Activated T-helper 1 cell treated with Interleukin-2 at 50 U/mL for 16 hours (primary cell): Measurements from ENCODE around the gene CCL4L2.
"Not testable (repeated sequence)": the region's sequence is repeated elsewhere in the genome, so short reads cannot be mapped to it uniquely, and the experiment has no call there.

Experiments
- DNase-seq: peaks from one replicate; pipeline ENCODE4 v3.0.0-alpha.2; 2020; ENCODE audit warnings: low read depth

The CCL4L2 gene

DNA sequence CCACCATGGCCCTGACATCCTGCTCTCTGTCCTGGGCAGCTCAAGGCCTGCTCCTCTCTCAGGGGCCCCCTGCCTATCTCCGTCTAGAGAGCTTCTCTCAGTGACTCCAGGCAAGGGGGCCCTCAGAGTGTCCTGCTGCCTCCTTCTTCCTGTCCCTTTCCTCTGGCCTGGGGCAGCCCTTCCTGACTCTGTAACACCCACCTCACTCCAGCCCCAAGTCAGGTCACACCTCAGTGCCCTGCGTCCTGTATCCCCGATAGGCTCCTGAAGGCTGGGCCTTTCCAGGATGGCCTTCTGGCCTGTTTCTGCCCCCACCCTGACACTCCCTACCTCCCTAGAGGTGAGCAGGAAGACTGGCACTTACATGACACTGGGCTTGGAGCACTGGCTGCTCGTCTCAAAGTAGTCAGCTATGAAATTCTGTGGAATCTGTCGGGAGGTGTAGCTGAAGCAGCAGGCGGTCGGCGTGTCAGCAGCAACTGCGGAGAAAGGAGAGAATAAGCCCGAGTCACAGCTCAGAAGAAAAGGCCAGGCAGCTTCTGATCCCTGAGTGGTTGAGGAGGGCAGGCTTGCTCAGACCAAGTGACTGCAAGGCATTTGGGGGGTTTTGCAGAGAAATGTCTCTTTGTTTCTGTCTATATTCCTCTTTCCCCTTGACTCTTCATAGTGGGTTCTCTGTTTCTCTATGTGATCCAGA lies 15.3 kb upstream of the CCL4L2 start:
- DNase-seq: no peak

DNA sequence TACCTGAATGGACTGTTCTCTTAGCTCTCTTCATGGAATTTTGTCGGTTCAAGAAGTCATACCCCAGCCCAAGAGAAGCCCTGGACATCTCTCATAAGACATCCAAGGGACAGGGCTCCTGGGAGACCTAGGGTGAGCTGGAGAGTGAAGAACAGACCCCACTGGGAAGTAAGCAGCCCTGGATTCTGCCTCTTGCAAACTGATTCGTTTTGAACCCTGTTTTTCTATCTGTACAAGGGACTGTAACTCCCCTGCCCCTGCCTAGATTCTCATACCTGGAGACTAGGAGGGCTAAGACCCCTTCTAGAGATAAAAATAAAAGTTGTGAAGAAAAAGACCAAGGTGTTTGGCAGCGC lies 14.8 kb upstream of the CCL4L2 start:
- no peak for DNase-seq

DNA sequence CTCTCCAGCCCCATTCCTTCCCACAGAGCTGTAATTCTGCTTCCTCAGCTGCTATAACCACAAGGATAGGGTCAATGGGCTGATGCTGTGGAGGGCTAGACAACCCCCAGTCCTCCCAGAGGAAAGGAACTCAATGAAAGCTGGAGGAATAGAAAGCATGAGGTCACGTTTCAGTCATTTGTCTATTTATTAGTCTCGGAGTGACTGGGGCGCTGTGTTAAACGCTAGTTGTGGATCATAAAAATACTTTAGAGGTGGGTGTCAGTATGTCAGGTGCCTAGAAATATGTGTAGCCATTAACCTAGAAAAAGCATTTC lies 13.5 kb upstream of the CCL4L2 start:
- DNase-seq: no peak

DNA sequence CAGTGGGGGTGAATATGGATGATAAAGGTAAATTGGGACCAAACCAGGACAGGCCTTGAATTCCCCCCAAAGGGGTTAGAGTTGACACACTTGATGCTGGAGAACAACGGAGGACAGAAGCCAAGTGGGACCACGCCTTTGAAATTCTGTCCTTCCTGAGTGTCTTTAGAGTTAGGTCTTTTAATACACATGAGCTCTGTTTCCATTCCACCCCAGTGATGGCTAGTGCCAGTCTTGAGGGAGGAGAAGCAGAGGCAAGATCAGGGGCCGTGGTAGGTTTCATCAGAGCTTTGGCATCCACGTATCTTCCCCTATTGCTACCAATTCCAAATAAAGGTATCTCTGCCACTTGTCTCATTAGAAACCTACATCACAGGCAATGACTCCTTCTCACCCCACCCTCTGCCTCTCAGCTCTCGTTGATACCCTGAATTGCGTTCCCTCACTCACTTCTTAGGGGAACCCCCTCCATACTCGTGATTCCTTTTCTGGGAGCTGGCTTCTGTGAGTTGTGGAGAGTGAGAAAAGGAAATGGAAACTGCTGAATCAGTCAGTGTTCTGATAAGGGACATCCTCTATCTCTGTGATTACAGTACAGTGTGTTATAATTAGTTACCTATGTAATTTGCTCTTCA lies 11.9 kb upstream of the CCL4L2 start:
- no peak for DNase-seq

DNA sequence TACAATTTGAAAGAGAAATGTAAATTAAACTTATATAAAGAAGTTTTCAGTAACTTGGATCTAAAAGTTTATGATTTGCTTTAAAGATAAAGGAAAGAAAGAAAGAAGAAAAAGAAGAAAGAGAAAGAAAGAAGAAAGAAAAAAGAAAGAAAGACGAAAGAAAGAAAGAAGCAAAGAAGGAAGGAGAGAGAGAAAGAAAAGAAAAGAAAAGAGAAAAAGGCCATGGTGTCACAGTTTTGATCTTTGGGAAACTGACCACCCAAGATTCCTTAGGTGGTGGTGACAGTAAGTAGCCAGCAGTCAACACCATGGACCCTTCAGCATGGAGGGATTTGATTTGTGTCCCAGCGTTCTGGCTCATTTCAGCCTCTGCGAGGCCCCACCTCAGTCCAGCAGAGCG lies 9.8 kb upstream of the CCL4L2 start:
- not testable (repeated sequence) for DNase-seq

DNA sequence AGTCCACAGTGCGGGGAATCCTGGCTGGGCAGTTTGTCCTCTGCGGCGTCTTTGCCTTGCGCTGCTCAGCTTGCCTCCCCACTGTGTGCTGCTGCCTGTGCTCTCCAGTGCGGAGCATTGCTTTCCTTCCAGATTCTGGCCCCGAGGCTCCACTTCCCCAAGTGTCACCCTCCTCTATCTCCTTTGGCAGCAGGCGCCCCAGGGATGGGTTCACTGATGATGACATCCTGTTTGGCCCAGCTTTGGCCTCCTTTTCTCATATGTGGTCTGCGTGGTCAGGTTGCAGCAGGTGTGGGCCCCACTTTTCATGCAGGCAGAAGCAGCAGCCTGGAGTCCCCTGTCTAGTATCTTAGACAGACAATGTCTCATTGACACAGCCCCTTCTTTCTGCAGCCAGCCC lies 9.4 kb upstream of the CCL4L2 start:
- DNase-seq: not testable (repeated sequence)

DNA sequence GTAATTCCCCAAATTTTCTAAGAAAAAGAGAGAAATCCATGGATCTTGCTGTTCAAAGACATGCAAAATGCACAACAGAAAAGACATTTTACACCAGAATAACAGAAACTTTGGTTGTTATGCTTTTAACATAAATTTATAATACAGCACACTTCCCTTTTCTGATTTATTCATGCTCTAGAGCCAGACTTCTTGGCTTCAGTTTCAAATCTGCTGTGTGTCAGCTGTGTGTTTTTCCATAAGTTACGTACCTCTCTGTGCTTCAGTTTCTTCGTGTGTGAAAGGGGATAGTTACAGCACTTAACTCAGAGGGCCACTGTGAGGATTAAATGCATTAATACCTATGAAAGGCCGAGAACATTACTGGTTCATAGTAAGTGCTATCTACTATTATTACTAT lies 7.5 kb upstream of the CCL4L2 start:
- no peak for DNase-seq

DNA sequence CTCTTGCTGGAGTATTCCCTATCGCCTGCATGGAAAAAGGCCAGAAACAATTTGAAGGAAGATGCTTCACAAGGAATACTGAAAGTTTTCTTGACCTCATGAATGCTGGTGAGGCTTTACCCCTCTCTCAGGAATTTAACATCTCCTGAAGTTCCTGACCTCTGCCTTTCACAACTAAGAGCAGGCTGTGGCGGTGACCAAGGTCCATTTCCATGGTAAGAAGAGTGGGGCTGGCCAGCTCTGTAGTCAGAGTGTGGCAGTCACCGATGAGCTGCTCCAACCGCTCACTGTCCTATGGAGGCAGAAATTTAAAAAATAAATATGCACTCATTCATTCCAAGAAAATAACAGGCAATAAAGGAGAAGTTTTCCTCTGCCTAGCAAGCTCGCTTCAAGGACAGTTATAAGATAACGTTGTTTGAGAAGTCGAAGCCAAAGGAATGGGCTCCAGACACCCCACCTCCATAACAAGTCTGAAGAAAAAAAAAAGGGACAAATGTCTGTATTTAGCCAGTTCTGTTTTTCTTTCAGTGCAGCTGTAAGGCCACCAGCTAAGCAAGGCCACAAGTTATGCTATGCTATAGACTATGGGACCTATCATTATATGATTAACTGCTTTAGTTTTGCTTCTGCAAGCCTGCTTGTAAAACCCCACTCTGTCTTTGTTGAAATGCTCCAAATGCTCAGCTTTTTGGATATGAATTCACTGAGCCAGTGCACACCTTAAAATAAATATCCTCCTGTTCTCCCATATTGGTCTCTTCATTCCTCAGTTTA lies 6.0 kb upstream of the CCL4L2 start:
- no peak for DNase-seq

DNA sequence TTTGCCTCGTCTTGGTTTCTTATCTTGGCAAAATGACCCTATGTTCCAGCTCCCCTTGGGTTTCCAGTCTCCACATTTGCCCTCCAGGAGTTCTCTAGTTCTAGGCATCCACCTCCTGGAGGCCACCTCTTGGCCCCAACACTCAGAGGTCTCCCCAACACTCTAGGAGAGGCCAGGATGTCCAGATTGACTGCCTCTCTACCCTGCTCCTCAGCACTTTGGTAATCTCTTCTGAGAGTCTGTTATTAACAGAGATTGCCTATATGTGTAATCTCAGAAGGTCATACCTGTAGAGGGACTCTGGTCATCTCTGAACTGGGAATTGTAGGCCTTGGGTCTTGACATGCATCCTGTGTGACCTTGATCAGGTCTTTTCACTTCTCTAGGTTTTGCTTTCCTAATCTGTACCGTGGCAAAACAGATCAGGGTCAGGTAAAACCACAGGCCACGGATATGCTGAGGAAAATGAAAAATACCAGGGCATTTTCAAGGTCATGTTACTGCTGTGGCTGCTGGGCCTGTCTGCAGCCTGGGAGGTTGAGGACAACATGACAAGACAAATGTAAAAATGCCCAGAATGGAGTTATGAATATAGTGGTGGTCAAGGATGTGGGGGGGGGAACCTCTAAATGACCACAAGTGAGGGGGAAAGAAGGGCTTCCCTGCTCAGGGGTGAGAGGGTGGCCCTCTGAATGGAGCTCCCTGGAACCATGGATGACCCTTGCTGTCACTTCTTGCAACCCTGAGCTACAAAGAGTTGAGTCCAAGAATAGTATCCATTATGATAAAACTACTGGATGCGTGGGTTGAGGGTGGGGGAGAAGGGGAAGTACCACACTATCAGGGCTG lies 5.0 kb upstream of the CCL4L2 start:
- DNase-seq: no peak

DNA sequence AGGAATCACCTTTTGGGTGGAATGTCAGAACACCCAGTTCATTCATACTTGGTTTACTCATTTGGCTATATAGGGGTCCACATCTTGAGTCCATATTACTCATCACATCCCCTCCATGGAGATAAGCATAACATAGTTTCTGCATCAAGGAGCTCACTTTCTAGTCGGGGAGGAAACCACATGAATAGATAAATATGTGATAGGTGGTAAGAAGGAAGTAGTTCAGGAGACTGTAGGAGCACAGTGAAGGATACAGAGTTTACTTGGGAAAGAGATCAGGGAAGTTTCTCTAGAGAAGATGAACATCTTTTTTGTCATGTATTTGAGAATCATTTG lies 4.4 kb upstream of the CCL4L2 start:
- DNase-seq: not testable (repeated sequence)

DNA sequence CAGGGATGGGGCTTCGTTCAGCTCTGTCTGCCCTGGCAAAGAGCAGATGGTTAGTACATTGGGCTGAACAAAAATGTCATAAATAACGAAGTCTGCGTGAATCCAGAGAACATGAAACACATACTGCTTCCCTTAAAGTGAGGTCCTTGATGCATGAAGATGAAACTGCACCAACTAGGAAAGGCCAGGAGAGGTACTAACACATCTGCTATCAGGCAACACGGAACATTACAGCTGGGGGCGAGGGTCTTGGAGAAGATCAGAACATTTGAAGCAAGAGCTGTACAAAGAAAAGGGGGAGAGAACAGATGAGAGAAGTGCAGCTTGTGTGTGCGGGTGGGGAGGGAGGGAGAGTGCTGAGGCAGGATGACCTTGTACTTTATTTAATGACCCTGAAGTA lies 3.5 kb upstream of the CCL4L2 start:
- DNase-seq: not testable (repeated sequence)

DNA sequence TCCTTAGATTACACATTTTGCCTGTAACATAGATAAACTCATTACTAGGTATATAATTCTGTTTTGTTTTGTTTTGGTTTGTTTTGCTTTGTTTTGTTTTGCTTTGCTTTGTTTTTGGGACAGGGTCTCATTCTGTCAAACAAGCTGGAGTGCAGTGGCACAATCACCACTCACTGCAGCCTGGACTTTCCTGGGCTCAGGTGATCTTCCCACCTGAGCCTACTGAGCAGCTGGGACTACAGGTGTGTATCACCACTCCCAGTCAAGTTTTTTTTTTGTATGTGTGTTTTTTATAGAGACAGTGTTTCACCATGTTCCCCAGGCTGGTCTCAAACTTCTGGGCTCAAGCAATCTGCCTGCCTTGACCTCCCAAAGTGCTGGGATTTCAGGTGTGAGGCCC lies 1.3 kb upstream of the CCL4L2 start:
- no peak for DNase-seq

DNA sequence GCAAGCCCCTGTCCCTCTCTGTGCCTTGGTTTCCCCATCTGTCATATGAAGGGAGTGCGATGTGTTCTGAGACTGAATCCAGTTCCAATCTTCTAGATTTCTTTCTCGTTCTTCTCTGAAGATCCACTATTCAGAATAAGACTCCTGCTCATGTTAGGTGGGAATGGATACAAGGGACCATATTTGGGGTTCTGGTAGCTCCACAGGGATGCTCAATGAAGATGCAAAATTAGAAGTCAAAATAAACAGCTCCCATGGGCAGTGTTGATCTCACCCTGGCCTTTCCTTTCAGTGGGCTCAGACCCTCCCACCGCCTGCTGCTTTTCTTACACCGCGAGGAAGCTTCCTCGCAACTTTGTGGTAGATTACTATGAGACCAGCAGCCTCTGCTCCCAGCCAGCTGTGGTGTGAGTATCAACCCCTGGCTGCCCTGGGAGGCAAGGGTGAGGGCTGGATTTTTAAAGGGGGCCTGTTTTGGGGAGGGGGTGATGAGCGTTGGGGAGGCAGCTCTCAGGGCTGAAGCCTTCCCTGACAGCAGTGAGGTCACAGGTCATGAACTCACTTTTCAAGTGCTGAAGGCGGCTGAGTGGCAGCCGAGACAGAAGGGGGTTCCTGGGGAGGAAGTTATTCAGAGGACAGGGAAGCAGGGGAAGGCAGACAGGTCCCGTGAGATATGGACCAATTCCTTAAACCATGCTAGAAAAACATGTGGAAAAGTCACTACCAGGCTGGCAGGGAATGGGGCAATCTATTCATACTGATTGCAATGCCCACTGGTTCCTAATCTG lies 815 bp downstream of the CCL4L2 start:
- DNase-seq: not testable (repeated sequence)

DNA sequence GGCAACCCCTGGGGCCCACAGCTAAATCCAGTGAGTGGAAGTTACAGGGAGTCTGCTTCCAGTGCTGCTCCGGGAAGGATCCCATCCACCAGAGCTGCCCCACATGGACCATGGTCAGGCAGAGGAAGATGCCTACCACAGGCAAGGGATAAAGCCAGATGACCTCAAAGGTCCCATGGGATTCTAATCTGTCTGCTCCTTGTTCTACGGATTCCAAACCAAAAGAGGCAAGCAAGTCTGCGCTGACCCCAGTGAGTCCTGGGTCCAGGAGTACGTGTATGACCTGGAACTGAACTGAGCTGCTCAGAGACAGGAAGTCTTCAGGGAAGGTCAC lies 1.4 kb downstream of the CCL4L2 start:
- no peak for DNase-seq

DNA sequence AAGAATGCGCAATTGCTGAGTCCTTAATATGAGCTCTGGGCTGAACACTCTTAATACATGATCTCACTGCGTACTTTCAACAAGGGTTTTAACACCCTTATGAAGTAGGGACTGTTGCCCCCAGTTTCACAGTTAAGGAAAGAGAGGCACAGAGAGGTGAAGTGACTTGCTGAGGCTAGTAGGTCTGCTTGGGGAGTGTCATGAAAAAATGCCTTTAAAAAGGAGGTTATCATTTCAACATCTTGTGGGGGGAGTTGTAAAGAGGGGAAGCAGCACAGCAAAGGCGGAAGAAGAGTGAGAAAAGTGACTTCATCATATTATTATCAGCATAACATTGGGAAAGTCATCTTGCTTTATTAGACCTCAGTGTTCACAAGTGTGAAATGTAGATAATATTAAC lies 2.1 kb downstream of the CCL4L2 start:
- no peak for DNase-seq

DNA sequence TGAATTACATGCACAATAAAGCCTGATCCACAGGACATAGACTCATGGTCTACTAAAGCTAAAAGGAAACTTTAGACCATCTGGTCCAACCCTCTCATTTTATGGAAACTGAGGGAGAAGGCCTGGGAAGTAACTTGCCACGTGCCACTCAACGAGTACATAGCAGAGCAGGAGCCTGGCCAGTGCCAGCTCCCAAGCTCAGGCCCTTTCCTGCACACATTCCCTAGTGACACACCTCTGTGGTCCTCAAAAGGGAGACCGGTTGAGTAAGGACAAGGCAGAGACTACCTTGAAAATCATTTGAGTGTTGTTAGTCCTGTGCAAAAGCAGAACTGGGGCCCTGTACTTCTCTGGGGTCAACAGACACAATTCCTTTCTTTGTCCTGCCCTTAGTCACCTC lies 2.8 kb downstream of the CCL4L2 start:
- DNase-seq: no peak

DNA sequence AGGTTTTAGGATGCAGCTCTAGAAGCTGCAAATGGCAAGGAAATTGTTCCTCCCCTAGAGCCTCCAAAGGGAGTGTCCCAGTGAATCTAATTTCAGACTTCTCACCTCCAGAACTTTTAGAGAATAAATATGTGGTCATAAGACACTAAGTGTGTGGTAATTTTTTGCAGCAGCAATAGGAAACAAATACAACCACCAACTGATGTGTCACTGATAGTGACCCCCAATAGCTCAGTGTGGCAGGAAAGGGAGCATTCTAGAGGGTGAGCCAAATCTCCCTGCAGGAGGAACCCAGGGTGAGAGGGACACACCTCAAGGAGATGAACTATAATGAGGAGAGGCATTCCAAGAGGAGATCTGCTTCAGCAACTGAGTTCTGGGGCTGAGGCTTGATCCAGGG lies 4.1 kb downstream of the CCL4L2 start:
- DNase-seq: no peak

DNA sequence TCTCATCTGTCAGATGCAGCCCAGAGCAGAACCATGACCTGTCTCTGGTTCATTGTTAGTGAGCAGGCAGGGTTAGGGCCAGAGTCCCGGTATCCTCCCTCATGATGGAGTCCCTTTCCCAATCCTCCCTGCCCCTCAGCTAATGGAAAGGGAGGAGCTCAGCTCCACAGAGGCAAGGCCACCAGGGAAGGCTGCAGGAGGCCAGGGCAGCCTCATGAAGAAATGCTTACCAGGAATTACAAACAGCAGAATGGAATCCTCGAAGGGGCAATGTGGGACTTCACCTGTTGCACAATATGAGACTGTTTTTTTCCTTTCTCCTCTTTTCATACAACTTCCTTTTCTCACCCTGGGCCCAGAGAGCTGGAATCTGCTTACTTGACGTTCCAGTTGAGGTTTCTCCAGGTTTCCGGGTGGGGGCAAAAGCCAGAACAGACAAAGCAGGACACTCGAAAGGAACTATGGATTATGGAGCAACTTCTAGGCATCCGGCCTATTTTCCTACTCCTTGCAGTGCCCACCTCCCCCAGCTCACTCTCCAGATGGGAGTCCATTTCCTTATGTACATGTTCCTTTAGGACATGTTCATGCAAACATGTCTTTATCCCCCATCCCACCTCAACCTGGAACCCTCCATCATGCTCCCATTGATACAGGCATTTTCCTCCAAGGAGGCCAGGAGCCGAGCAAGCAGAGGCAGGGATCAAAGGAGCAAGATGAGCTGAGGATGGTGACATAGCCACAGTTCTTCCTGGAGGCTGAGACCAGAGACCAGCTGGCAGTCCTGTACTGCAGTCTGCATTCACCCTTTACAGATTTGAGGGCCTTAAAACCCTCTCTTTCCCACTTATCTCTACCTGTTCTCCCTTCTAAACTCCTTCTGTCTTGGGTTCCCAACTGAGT lies 4.8 kb downstream of the CCL4L2 start:
- not testable (repeated sequence) for DNase-seq

DNA sequence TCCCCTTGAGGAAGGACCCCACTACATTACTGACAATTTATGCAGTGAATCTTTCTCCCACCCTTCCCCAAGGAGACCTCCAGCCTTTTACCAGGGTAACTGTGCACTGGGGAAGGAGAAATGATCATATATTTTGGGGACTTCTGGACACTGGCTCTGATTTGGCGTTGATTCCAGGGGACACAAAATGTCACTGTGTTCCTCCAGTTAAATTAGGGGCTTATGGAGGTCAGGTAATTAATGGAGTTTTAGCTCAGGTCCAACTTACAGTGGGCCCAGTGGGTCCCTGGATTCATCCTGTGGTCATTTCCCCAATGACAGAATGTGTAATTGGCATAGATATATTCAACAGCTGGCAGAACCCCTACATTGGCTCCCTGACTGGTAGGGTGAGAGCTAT lies 8.7 kb downstream of the CCL4L2 start:
- not testable (repeated sequence) for DNase-seq

DNA sequence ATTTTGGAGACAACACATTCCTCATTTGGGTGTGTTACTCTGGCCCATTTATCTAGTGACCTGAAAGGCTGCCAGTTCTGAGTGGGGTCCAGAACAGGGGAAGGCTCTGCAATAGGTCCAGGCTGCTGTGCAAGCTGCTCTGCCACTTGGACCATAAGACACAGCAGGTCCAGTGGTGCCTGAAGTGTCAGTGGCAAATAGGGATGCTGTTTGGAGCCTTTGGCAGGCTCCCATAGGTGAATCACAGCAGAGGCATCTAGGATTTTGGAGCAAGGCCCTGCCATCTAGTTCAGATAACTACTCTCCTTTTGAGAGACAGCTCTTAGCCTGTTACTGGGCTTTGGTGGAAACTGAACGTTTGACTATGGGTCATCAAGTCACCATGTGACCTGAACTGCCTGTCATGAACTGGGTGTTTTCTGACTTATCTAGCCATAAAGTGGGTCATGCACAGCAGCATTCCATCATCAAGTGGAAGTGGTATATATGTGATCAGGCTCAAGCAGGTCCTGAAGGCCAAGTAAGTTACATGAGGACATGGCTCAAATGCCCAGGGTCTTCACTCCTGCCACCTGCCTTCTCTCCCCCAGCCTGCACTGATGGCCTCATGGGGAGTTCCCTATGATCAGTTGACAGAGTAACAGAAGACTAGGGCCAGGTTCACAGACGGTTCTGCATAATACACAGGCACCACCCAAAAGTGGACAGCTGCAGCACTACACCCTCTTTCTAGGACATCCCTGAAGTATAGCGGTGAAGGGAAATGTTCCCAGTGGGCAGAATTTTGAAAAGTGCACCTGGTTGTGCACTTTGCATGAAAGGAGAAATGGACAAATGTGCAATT lies 10.1 kb downstream of the CCL4L2 start:
- DNase-seq: not testable (repeated sequence)
